ENCODE data around the gene EMP2. TPM values are rescaled to one million over a fixed set of nuclear protein-coding genes. Genes with fewer than 3 reads are reported as not detected.

Gene EMP2
- polyA plus RNA-seq, 2 of the 4 experiments (the other 2 are of a cell fraction), result 14.2 to 21.4 TPM

GRCh38 chr16:10592611-10593010 lies 12.2 kb upstream of the EMP2 start:
- POLR2A ChIA-PET, result no interaction called here
- ATAC-seq (no peak), FAIRE-seq (no peak), DNase-seq (ENCODE audit: low read depth in 1 of 2, low spot score in 1 of 2) (no peak)
- H3K9me3 ChIP-seq, result no peaks in the 10 kb centered on the region
- WGBS (ENCODE audit: missing lambda C conversion rate), result 74% methylated on average over 1 of the region's 1 CpG
- no peak overlapping the region for H3K27ac ChIP-seq
- TF ChIP-seq HMGXB4 (CRISPR knock-in tag; IDR thresholded peaks at IDR 0.05; ENCODE audit: borderline replicate concordance), result no peak
- TF ChIP-seq RARB (CRISPR knock-in tag; IDR thresholded peaks at IDR 0.05), result no peak
- no peak for TF ChIP-seq MAFK (IDR thresholded peaks at IDR 0.05; ENCODE audit: partially characterized antibody)
- TF ChIP-seq POLR2A (IDR thresholded peaks at IDR 0.05; ENCODE audit: low read length), result no peak
- no peak for TF ChIP-seq BHLHE40 (IDR thresholded peaks at IDR 0.05; ENCODE audit: low read depth, low read length)
- no peak for TF ChIP-seq TP53 (CRISPR knock-in tag; IDR thresholded peaks at IDR 0.05)
- no peak overlapping the region for H3K4me2 ChIP-seq
- no peak overlapping the region for H3K4me3 ChIP-seq
- CTCF ChIA-PET, result interaction anchor here (2.6 kb wide), 1 partner anchor 12 kb away, joined by 8 read pairs; the partner anchor contains the start of gene EMP2
- no peaks in the 10 kb centered on the region for H3K4me1 ChIP-seq

- DNase-seq (ENCODE audit: low read depth in 1 of 2, low spot score in 1 of 2) (no peak), ATAC-seq (no peak), FAIRE-seq (no peak)
- 72% methylated on average over 4 of the region's 4 CpGs for WGBS (ENCODE audit: missing lambda C conversion rate)
- Histone ChIP-seq H3K4me2 (no peak overlapping the region), H3K4me1 (no peaks in the 10 kb centered on the region), H3K27ac (no peak overlapping the region), H3K9me3 (no peaks in the 10 kb centered on the region), H3K4me3 (no peak overlapping the region)
- ChIA-PET CTCF (interaction anchor here (0.8 to 1.4 kb wide), 2 partner anchors 17 to 70 kb away, joined by 3 read pairs; no protein-coding TSS in a partner anchor), POLR2A (no interaction called here)
- no peak for TF ChIP-seq CBX2 (IDR thresholded peaks at IDR 0.05; ENCODE audit: borderline replicate concordance, low read depth)
- no peak for TF ChIP-seq CHD2 (IDR thresholded peaks at IDR 0.05; ENCODE audit: low read length, partially characterized antibody)
- TF ChIP-seq USF2 (IDR thresholded peaks at IDR 0.05), result no peak
- no peak for TF ChIP-seq REST (IDR thresholded peaks at IDR 0.05)
- TF ChIP-seq CBX8 (IDR thresholded peaks at IDR 0.05), result no peak
- no peak for TF ChIP-seq SREBF2 (IDR thresholded peaks at IDR 0.05)
- TF ChIP-seq MAFK (IDR thresholded peaks at IDR 0.05; ENCODE audit: partially characterized antibody), result no peak
- TF ChIP-seq ELK1 (IDR thresholded peaks at IDR 0.05; ENCODE audit: low read depth, low read length), result no peak
- TF ChIP-seq MAZ (IDR thresholded peaks at IDR 0.05; ENCODE audit: borderline replicate concordance, low read depth, low read length), result no peak
- TF ChIP-seq POLR2A (IDR thresholded peaks at IDR 0.05; ENCODE audit: low read length), result no peak
- TF ChIP-seq ZNF302 (CRISPR knock-in tag; IDR thresholded peaks at IDR 0.05), result no peak
- TF ChIP-seq CEBPB (IDR thresholded peaks at IDR 0.05), result no peak
- TF ChIP-seq BCL3 (IDR thresholded peaks at IDR 0.05), result no peak
- no peak for TF ChIP-seq NFE2L2 (conservative IDR thresholded peaks at IDR 0.05; ENCODE audit: low read length)
- no peak for TF ChIP-seq RNF2 (IDR thresholded peaks at IDR 0.05; ENCODE audit: borderline replicate concordance, low read depth)
- TF ChIP-seq EHMT2 (IDR thresholded peaks at IDR 0.05; ENCODE audit: low read depth), result no peak
Measured at GRCh38 chr16:10590342-10590741, 9.9 kb upstream of the EMP2 start.

All from A549 (cell line).